GM04503 (cell line): Measurements from ENCODE around the gene TANGO6.
"Not testable (repeated sequence)": the region's sequence is repeated elsewhere in the genome, so short reads cannot be mapped to it uniquely, and the experiment has no call there.

ENCODE experiments used
- DNase-seq: peaks from one replicate; pipeline ENCODE4 v3.0.0-alpha.2; 2012; ENCODE audit warnings: low read depth

Gene TANGO6

GRCh38 chr16:68843482-68844210, at the start of gene TANGO6:
Gene TANGO6 (plus strand): TSS chr16:68843531. CDS start chr16:68843618, 87 bp downstream.
- DNase-seq = peak; percentile 14

- no peak for DNase-seq
Observed at GRCh38 chr16:68798398-68798797, 44.9 kb upstream of the TANGO6 start.

DNA sequence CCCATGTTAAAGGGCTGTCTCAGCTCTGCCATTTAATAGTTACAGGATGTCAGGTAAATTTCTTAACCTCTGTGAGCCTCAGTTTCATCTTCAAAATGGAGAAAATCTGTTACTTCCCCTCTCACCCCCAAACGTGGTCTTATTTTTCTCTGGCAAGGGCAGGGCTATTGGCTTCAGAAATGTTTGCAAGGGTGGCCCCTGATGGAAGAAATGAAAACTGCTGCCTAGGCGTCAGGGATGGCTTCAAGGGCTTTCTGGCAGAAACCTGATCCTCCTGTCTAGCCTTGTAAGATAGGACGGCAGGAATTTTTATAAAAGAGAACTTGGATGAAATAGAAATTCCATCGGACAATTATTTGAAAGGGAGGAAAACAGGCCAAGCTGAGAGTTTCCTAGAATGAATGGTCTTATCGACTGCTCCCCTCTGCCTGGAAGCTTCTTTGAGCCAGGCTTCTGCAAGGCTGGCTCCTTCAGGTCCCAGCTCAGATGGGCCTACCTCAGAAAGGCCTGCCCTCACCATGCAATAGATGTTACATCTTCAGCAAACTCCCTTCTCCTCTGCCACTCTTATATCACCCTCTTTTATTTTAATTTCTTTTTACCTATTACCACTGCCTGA, 43.0 kb upstream of the TANGO6 start:
- DNase-seq = peak; percentile 44

DNA sequence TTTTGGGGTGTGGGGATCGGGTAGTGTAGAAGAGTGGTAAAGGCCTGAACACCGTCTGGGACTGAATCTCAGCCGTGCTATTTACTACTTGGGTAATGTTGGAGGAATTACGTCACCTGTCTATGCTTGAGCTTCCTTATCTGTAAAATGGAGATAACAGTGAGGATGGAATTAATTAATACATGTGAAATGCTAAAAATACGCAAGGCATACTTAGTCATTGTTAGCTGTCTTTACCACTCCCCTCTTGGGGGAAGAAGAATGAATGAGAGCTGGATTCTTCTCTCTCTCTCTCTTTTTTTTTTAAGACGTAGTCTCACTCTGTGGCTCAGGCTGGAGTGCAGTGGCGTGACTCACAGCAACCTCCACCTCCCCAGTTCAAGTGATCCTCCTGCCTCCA, 41.1 kb upstream of the TANGO6 start:
- no peak for DNase-seq

DNA sequence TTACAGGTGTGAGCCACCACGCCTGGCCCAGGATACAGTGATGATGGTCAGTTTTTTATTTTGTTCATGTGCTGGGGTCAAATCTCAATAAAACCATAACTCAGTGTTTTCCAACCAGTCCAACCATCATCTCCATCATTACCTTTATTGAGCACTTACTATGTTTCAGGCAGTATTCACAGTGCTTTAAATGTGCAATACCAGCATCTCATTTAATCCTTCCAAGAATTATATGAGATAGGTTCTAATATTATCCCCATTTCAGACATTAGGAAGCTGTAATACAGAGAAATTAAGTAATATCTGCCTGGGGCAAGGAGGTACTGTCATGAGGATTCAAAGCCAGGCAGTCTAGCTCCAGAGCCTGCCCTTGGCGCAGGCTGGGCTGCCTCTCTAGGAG, 36.9 kb upstream of the TANGO6 start:
- no peak for DNase-seq

GRCh38 chr16:68806981-68807380, 36.4 kb upstream of the TANGO6 start:
- DNase-seq = no peak

- no peak for DNase-seq
Observed at GRCh38 chr16:68814516-68814915, 28.8 kb upstream of the TANGO6 start.

DNA sequence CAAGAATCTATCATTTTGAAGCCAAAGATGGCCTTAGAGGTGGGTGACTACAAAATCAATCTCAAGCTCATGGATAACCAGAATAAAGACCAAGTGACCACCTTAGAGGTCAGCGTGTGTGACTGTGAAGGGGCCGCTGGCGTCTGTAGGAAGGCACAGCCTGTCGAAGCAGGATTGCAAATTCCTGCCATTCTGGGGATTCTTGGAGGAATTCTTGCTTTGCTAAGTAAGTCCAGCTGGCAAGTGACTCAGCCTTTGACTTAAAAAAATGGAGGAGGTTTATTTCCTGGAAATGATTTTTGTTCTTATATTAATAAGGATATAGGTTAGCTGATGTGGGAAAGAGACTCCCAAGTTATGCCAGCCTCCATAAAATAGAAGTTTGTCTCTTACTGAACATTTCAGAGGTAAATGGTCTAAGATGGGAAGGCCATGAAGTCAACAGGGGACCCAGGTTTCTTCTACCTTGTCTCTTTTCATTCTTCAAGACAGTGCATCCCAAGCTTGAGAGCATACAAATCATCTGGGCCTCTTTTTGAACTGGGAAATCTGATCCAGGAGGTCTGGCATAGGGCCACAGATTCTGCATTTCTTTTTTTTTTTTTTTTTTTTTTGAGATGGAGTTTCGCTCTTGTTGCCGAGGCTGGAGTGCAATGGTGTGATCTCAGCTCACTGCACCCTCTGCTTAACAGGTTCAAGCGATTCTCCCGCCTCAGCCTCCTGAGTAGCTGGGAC, 19.8 kb upstream of the TANGO6 start:
- DNase-seq = peak; percentile 71

GRCh38 chr16:68825427-68825826, 17.9 kb upstream of the TANGO6 start:
- no peak for DNase-seq

GRCh38 chr16:68826652-68827051, 16.7 kb upstream of the TANGO6 start:
- DNase-seq = no peak

GRCh38 chr16:68833251-68833650, 10.1 kb upstream of the TANGO6 start:
- DNase-seq = no peak

- no peak for DNase-seq
Observed at GRCh38 chr16:68834550-68834949, 8.8 kb upstream of the TANGO6 start.

GRCh38 chr16:68835970-68836369, 7.4 kb upstream of the TANGO6 start:
- DNase-seq = no peak

DNA sequence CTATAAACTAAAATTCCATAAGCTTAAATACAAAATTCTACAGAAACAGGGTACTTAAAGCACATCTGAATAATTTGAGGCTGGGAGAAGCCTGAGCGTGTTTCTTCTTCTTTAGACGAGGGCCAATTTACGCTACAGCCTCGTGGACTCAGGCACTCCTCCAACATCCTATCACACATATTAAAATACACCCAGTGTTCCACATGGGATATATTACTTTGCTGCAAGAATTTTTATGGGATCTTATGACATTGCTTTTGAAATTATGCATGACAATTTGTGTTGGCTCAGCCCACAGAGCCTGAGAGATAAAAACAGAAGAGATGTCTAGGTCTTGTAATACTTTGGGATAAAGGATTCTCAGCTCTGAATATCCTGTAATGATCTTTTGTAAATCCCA, 3.5 kb upstream of the TANGO6 start:
- peak; percentile 14 for DNase-seq

GRCh38 chr16:68842964-68843481, 308 bp upstream of the TANGO6 start:
- DNase-seq = not testable (repeated sequence)

- DNase-seq = no peak
Observed at GRCh38 chr16:68844211-68844564, 857 bp downstream of the TANGO6 start.

DNA sequence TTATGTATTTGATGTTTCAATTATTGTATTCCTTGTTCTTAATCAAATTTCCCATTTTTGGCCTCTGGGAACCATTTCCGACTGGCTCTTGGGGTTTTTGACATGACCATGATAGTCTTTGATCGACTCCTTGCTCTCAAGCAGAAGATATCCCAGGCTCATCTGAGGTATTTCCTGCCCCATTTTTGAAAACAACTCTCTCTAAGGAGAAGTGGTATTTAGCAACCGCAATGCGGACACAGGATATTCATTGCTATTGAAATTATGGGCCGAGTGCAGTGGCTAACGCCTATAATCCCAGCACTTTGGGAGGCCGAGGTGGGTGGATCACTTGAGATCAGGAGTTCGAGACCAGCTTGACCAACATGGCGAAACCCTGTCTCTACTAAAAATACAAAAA, 5.5 kb downstream of the TANGO6 start:
- DNase-seq = no peak

GRCh38 chr16:68850481-68850880, 7.2 kb downstream of the TANGO6 start:
- DNase-seq = no peak

GRCh38 chr16:68851601-68852000, 8.3 kb downstream of the TANGO6 start:
- no peak for DNase-seq

- no peak for DNase-seq
Observed at GRCh38 chr16:68857479-68857878, 14.1 kb downstream of the TANGO6 start.

DNA sequence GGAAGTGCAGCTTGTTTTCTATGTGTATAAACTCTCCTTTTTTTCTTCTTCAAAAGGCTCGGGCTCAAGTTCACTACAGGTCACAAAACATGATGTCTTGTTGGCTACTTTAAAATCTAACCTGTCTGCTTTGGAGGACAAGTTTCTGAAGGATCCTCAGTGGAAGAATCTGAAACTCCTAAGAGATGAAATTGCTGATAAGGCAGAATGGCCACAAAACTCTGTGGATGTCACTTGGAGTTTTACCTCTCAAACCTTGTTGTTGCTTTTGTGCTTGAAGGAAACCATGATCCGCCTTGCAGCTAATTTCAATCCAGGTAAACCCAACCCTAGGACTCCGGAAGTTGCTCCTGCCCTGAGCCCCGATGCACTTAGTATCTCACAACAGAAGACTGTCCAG, 16.5 kb downstream of the TANGO6 start:
- no peak for DNase-seq

- DNase-seq = no peak
Observed at GRCh38 chr16:68860978-68861892, 17.9 kb downstream of the TANGO6 start.
